Keratinocyte (primary cell): ENCODE measurements around the gene ZGPAT.
"Not testable (repeated sequence)": the region's sequence is repeated elsewhere in the genome, so short reads cannot be mapped to it uniquely, and the experiment has no call there.

Experiments used
- CTCF ChIP-seq, 3 experiments: IDR thresholded peaks in 1 of 3; conservative IDR thresholded peaks in 1 of 3; optimal IDR thresholded peaks in 1 of 3; 2 replicates in 2 of 3; 3 replicates in 1 of 3; pipeline versions ENCODE3 to v1.5.1; 2011; ENCODE audit warnings: low read length in 3 of 3, mild to moderate bottlenecking in 3 of 3, moderate library complexity in 2 of 3, control low read depth in 1 of 3, inconsistent platforms in 1 of 3; ENCODE audit not compliant: insufficient read depth in 2 of 3; ENCODE audit errors: extremely low read depth in 1 of 3
- EZH2 ChIP-seq: IDR thresholded peaks from one replicate; pipeline ENCODE4 v1.6.1; 2012; ENCODE audit warnings: inconsistent platforms, mild to moderate bottlenecking, low read length, moderate library complexity

DNA sequence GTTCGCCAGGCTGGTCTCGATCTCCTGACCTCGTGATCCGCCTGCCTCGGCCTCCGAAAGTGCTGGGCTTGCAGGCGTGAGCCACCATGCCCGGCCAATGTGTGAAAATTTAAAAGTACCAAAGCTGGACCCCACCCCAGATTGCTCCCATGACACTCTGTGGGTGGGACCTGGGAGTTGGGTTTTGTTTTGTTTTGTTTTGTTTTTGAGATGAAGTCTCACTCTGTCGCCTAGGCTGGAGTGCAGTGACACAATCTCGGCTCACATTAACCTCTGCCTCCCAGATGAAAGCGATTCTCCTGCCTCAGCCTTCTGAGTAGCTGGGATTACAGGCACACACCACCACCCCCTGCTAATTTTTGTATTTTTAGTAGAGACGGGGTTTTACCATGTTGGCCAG, 36.1 kb upstream of the ZGPAT start:
- TF ChIP-seq CTCF (optimal IDR thresholded peaks at IDR 0.05 in 1 of 3, IDR thresholded peaks at IDR 0.05 in 1 of 3, conservative IDR thresholded peaks at IDR 0.05 in 1 of 3; ENCODE audit: extremely low read depth in 1 of 3, insufficient read depth in 2 of 3, low read length in 3 of 3); EZH2: not testable (repeated sequence)
